HepG2 (cell line): Measurements from ENCODE around the gene IFNAR2. TPM values are rescaled to one million over a fixed set of nuclear protein-coding genes. Genes with fewer than 3 reads are reported as not detected.

ENCODE experiments used
- CREB1 ChIP-seq, 2 experiments: fragments of 450-650 bp in 1 of 2; IDR thresholded peaks; 2 replicates each; pipeline ENCODE4 v1.6.1; 2016 to 2017; ENCODE audit warnings: control low read depth in 1 of 2, mild to moderate bottlenecking in 1 of 2, missing compliant biosample characterization in 1 of 2, missing genetic modification characterization in 1 of 2
- FOXO1 ChIP-seq: sonication (generic); formaldehyde crosslinking; IDR thresholded peaks from 2 replicates; pipeline ENCODE4 v1.4.0; 2020; ENCODE audit warnings: missing genetic modification reagents
- SP2 ChIP-seq: sonication (generic); formaldehyde crosslinking; IDR thresholded peaks from 2 replicates; pipeline ENCODE4 v1.5.1; 2020; ENCODE audit warnings: mild to moderate bottlenecking, missing genetic modification reagents
- ZBTB8A ChIP-seq: sonication (generic); formaldehyde crosslinking; IDR thresholded peaks from 2 replicates; pipeline ENCODE4 v1.4.0; 2020; ENCODE audit warnings: mild to moderate bottlenecking, low read depth, missing genetic modification reagents, borderline replicate concordance
- ZNF12 ChIP-seq: sonication (generic); formaldehyde crosslinking; IDR thresholded peaks from 2 replicates; pipeline ENCODE4 v1.5.0; 2020; ENCODE audit warnings: missing genetic modification reagents
- ZNF207 ChIP-seq: fragments of 450-650 bp; IDR thresholded peaks from 2 replicates; pipeline ENCODE4 v1.6.1; 2016; ENCODE audit warnings: antibody characterized with exemption, borderline replicate concordance
- polyA plus RNA-seq, 8 experiments: library from polyadenylated mRNA; depleted of rRNA in 3 of 8; stranded (reverse) in 7 of 8; unstranded in 1 of 8; fragments of >200 nt; fragmentation: Illumina TruSeq in 4 of 8; extraction: Trizol in 4 of 8; gene quantifications; 2 replicates each; pipeline versions ENCODE4 v1.2.1 to v1.2.3, GENCODE V29; 2011 to 2016; ENCODE audit warnings: low read depth in 4 of 8, missing spikeins in 1 of 8, mixed read lengths in 1 of 8; ENCODE audit not compliant: insufficient read depth in 1 of 8
- total RNA-seq, 5 experiments: library from RNA; depleted of rRNA; stranded (reverse); fragments of >200 nt; fragmentation: Illumina TruSeq; extraction: Trizol; gene quantifications; 2 replicates each; pipeline ENCODE4 v1.2.3, GENCODE V29; 2016; ENCODE audit warnings: low read depth in 1 of 5
- TF ChIP-seq, protein P1 (sequence below): sonication (generic); formaldehyde crosslinking; IDR thresholded peaks from 2 replicates; pipeline ENCODE4 v1.5.1; 2020; ENCODE audit warnings: missing genetic modification reagents, mild to moderate bottlenecking, borderline replicate concordance
- TF ChIP-seq, protein P2 (sequence below): sonication (generic); formaldehyde crosslinking; IDR thresholded peaks from 2 replicates; pipeline ENCODE4 v1.4.0; 2020; ENCODE audit warnings: missing genetic modification reagents

The IFNAR2 gene
- total and polyA plus RNA-seq, 2 of the 13 experiments (the other 11 are each of a cell fraction or from before 2014, with no cell fraction given): 5.1 to 24.1 TPM

DNA sequence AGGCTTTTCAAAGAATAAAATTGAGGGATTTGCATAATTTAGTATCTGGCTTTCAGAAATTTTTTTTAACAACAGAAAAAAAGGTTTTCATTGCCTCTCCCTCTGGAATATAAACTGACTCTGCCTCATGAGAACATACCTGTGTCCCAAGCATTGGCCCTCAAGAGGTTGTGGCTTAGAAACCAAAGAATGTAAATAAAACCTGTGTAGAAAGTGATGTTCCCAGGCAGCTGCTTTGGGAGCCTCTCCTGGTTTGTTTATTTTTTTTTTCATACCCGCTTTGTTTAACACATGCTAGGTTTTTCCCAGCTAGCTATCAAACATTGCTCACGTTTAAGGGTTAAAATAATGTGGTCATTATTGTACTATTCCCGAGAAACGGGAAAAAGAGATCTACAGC, 40.5 kb upstream of the IFNAR2 start (continued):
- TF ChIP-seq, protein P1, sequence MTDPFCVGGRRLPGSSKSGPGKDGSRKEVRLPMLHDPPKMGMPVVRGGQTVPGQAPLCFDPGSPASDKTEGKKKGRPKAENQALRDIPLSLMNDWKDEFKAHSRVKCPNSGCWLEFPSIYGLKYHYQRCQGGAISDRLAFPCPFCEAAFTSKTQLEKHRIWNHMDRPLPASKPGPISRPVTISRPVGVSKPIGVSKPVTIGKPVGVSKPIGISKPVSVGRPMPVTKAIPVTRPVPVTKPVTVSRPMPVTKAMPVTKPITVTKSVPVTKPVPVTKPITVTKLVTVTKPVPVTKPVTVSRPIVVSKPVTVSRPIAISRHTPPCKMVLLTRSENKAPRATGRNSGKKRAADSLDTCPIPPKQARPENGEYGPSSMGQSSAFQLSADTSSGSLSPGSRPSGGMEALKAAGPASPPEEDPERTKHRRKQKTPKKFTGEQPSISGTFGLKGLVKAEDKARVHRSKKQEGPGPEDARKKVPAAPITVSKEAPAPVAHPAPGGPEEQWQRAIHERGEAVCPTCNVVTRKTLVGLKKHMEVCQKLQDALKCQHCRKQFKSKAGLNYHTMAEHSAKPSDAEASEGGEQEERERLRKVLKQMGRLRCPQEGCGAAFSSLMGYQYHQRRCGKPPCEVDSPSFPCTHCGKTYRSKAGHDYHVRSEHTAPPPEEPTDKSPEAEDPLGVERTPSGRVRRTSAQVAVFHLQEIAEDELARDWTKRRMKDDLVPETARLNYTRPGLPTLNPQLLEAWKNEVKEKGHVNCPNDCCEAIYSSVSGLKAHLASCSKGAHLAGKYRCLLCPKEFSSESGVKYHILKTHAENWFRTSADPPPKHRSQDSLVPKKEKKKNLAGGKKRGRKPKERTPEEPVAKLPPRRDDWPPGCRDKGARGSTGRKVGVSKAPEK (CRISPR knock-in tag): no peak
- TF ChIP-seq CREB1 (IDR thresholded peaks at IDR 0.05) (no peak), CREB1 (CRISPR knock-in tag; IDR thresholded peaks at IDR 0.05) (no peak), FOXO1 (CRISPR knock-in tag) (no peak), ZBTB8A (CRISPR knock-in tag) (no peak), ZNF12 (CRISPR knock-in tag) (no peak), ZNF207 (no peak), SP2 (CRISPR knock-in tag) (no peak)
- TF ChIP-seq, protein P2, sequence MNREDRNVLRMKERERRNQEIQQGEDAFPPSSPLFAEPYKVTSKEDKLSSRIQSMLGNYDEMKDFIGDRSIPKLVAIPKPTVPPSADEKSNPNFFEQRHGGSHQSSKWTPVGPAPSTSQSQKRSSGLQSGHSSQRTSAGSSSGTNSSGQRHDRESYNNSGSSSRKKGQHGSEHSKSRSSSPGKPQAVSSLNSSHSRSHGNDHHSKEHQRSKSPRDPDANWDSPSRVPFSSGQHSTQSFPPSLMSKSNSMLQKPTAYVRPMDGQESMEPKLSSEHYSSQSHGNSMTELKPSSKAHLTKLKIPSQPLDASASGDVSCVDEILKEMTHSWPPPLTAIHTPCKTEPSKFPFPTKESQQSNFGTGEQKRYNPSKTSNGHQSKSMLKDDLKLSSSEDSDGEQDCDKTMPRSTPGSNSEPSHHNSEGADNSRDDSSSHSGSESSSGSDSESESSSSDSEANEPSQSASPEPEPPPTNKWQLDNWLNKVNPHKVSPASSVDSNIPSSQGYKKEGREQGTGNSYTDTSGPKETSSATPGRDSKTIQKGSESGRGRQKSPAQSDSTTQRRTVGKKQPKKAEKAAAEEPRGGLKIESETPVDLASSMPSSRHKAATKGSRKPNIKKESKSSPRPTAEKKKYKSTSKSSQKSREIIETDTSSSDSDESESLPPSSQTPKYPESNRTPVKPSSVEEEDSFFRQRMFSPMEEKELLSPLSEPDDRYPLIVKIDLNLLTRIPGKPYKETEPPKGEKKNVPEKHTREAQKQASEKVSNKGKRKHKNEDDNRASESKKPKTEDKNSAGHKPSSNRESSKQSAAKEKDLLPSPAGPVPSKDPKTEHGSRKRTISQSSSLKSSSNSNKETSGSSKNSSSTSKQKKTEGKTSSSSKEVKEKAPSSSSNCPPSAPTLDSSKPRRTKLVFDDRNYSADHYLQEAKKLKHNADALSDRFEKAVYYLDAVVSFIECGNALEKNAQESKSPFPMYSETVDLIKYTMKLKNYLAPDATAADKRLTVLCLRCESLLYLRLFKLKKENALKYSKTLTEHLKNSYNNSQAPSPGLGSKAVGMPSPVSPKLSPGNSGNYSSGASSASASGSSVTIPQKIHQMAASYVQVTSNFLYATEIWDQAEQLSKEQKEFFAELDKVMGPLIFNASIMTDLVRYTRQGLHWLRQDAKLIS (CRISPR knock-in tag): no peak
